Globus pallidus (tissue), 1 donor: Measurements from ENCODE around the gene HMGXB4.
"Not testable (repeated sequence)": the region's sequence is repeated elsewhere in the genome, so short reads cannot be mapped to it uniquely, and the experiment has no call there.

ENCODE experiments used
- DNase-seq: peaks from one replicate; pipeline ENCODE4 v3.0.0-alpha.2; 2015; ENCODE audit warnings: low spot score

HMGXB4 gene, protein sequence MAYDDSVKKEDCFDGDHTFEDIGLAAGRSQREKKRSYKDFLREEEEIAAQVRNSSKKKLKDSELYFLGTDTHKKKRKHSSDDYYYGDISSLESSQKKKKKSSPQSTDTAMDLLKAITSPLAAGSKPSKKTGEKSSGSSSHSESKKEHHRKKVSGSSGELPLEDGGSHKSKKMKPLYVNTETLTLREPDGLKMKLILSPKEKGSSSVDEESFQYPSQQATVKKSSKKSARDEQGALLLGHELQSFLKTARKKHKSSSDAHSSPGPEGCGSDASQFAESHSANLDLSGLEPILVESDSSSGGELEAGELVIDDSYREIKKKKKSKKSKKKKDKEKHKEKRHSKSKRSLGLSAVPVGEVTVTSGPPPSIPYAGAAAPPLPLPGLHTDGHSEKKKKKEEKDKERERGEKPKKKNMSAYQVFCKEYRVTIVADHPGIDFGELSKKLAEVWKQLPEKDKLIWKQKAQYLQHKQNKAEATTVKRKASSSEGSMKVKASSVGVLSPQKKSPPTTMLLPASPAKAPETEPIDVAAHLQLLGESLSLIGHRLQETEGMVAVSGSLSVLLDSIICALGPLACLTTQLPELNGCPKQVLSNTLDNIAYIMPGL

DNA sequence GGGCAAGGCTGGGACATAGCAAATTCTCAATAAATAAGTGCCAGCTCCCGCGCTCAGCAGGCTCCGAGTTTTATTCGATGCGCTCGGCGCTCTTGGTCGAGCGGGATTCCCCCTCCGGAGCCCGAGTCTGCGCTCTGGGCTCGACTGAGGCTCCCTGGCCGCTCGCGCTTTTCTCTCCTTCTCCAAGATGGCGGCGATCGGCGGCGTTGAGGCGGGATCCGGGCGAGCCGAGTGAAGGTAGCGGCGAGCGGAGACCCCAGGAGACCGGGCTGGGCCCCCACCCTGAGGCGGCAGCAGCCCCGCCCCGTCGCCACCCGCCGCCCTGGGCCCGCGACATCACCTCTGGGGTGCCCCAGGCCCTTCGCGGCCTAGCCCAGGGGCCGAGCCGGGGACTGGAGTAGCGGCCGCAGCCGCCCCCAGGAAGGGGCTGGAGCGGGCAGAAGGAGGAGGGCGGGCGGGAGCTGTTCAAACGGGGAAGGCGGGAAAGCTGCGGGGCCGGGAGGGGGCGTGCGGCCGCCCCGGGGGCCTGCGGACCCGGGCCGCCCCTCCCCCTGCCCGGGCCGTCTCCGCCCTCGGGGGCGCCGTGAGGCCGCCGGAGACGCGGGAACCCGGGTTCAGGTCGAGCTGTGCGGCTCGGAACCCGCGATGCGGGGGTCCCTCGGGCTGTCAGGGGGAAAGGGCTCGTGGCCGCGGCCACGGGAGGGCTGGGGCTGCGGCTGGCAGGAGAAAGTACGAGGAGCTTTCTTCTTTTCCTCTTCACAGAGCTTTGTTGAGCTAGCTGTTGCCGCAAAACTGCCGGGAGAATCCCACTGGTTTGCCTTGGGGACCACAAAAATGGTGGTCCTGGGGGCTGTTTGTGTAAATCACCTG lies at the start of gene HMGXB4:
TSS of gene HMGXB4 (plus strand) at position 173 of the 870 bp plus-strand sequence. CDS start 4,898 bp downstream, outside the sequence.
- peak; percentile 85 for DNase-seq

DNA sequence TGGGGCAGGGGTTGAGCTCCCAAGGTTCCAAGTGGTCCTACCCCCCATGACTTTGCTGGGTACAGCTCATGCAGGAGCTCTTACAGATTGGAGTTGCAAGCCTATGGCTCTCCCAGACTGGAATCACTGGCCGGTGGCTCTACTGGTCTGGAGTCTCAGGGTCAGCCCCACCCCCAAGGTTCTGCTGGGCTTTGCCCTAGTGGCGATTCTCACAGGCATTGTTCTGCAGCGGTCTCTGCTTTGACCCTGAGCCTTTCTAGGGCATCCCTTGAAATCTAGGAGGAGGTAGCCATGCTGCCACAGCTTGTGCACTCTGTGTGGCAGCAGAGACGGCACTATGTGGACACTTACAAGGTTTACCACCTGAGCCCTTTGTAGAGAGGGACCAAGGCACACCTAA lies 49.3 kb upstream of the HMGXB4 start:
- DNase-seq, result no peak

DNA sequence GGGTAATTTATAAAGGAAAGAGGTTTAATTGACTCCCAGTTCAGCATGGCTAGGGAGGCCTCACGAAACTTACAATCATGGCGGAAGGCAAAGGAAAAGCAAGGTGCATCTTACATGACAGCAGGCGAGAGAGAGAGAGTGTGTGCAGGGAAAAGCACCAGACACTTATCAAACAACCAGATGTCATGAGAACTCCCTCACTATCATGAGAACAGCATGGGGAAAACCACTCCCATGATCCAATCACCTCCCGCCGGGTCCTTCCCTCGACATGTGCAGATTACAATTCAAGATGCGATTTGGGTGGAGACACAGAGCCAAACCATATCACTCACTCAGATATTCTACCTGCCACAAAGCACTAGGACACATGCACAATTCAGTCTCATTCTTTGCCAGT lies 48.1 kb upstream of the HMGXB4 start:
- DNase-seq, result no peak

DNA sequence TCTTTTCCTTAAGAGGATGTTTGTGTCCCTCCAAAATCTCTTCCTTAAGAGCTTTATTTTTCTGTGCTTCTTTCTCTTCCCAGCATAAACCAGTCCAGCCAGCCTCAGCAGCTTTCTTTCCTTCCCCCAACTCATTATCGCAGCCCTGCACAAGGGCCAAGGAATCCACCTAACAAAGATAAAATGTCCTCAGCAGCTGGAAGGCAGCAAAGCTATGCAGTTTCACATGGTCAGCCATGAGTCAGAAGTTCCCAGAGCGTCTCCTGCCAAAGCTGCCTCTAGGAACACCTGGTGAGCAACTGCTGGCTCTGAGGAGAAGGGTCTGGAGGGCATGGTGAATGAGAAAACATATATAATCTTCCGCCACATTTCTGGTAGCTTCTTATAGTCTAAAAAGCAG lies 45.3 kb upstream of the HMGXB4 start:
- no peak for DNase-seq

DNA sequence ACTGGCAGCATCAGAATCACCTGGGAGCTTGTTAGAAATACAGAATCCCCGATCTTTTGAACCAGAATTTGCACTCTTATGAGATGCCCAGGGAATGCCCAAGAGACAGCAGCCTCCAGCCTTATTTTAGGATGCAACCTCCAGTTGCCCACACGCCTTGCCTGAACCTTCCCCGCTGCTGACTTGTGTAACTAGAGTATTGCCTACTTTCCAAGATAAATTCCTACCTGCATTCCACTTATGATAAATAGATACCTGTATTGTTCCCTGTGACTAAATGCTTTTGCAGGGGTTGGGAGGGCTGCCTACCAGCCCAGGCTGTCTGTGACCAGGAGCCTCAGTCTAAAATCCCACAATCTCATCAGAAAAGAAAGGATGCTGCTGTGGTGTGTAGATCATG lies 44.3 kb upstream of the HMGXB4 start:
- DNase-seq, result no peak

DNA sequence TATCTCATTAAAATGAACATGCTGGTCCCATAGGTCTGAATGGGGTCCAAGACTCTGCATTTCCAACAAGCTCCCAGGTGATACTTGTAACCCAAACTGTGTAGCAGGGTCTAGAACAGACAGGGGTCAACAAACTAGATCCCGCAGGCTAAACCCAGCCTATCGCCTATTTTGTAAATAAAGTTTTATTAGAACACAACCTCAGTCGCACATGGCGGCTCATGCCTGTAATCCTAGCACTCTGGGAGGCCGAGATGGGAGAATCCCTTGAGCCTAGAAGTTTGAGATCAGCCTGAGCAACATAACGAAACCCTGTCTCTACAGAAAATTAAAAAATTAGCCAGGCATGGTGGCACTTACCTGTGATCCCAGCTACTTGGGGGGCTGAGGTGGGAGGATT lies 42.3 kb upstream of the HMGXB4 start:
- no peak for DNase-seq

DNA sequence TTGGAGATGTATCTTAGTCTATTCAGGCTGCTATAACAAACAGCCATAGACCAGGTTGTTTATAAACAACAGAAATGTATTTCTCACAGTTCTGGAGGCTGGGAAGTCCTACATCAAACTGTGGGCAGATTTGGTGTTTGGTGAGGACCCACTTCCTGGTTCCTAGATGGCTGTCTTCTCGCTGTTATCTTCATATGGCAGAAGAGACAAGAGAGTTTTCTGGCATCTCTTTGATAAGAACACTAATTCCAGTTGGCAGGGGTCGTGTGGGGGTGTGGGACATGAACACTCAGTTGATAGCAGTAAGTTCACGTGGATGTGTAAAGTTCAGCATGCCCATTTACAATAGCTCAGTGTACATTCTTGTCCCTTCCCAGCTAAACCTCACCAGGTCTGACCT lies 41.3 kb upstream of the HMGXB4 start:
- DNase-seq, result no peak

DNA sequence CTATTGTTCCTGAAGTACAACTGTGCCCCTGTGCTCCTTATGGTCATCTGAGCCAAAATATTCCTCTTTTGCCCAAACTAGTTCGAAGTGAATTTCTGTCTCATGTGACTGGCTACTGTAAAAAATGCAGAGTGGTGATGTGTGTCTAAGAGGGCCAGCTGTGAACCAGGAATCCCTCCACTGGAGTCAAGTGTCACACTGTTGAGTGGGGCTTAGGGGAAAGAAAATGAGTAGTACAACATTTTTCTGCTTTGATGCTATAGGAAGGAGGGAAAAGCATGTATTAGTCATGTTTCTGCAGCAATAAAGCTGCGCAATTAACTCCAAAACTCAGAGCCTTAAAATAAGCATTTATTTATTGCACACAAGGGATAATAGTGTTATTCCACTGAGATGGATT lies 39.8 kb upstream of the HMGXB4 start:
- DNase-seq, result no peak

DNA sequence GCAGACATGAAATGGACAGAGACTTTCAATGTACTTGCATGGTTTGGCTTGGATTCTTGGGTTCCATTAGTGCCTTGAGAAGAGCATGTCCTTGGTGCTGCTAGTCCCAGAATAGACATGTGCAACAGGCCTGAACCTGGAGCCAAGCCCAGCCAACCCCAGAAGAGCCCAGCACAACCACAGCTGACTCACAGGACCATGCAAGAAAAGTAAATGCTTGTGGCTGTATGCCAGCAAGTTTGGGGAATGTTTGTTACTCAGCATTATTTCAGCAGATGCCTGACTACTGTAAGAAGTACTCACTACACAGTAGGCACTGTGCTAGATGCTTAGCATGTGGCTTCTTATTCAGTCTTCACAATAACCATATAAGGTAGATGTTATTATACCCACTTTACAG lies 39.2 kb upstream of the HMGXB4 start:
- DNase-seq, result no peak

DNA sequence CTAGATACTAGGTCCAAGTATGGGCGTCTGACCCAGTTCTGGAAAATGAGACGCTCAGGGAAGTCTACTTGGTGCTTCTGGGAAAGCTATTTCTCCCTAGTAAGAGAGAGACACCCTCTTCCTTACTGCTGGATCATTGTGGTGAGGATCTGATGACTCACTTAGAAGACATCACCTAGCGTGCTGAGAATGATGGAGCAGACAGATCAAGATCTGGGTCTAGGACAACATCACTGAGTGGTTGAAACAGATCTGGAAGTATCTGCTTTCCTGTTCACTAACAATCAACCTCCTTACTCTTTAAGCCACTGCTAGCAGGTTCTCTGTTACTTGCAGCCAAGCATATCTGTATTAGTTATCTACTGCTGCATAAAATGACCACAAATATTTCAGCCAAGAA lies 38.3 kb upstream of the HMGXB4 start:
- no peak for DNase-seq

DNA sequence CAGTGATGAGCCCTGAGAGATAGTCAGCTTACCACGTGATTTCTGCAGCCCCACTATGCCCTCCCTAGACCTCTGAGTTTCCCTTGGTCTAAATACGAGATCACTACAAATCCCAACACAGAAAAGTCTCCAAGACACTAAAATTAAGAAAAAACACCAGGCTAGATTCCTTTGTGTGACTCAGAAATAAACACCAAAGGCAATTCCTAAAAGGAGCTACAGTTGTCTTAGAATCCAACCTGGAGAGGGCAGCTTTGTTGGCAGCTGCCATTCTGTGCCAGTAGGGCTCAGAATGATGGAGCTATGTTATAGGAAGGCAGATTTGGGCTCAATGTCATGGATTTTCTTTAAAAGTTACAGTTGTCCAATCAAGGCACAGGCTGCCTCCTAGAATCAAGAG lies 37.1 kb upstream of the HMGXB4 start:
- DNase-seq, result no peak

DNA sequence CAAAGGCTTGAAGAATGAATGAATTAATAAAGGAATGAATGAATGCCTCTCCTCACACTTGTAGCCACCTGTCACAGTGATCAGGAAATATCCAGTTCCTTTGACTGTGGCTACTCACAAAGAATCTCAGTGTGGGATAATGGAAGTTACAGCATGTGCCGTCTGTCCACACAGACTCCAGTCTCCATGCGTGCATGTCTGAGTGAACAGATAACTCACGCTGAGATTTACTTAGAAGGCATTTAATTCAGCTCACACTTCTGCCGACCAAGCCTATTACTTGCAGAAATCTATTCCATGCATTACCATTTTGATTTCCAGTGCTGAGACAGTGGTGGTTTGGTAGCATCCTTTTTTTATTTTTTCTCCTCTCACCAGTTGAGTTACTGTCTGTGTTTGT lies 32.3 kb upstream of the HMGXB4 start:
- no peak for DNase-seq

DNA sequence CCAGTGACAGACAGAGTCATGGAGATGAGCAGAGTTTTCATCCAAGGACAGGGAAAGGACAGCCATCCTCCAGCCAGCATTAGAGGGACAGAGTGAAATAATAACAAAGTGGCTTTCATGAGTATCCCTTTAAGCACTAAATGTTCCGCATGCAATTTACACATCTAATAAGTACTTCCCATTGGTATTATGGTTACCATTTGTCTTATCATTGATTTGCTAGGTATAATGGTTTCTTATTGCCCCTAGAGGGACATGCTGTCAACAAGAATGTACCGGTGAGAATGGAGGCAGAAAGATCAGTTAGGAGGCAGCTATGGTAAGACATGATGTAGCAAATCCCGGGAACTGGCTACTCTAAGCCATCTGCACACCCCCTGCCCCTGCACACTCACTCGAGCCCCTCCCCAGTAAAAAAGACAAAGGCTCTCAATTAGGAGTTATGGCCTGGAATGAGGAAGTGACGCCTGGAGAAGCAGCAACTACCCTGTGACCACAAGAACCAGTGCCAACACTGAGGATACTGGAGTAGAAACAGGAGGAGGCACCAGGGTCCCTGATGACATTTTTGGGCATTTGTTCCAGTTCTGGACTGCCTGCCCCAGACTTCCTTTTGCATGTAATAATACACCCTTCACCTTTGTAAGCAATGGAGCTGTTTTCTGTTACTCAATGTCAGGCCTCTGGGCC lies 30.2 kb upstream of the HMGXB4 start:
- DNase-seq, result no peak

DNA sequence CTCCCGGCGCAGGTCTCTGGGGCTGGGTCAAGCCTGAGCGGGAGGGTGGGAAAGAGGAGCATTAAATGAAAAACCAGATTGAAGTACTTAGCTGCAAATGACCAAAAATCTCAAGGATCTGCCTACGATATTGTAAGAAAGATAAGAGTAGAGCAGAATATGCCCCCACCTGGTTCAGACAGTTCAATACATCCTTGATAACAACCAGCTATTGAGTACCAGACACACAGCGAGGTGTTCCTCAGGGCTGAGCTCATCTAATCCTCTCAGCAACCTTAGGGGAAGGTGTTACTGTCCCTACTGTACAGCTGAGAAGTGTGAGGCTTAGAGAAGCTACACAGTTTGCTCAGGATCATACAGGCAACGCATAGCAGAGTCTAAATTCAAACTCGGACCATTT lies 27.4 kb upstream of the HMGXB4 start:
- no peak for DNase-seq

DNA sequence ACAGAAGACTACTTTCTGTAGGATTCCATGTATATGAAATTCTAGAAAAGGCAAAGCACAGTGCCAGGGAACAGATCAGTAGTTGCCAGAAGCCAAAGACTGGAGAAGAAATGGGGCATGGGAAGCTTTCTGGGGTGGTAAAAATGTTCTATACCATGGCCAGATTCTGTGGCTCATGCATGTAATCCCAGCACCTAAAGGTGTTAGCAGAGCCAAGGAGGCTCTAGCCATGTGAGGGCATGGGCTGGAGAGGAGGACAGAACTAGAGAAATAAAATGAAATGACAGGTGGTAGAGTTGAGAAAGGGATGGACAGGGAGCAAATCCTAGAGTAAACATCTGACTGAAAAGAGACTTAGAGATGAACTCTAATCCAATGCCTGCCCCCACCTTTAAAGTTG lies 26.9 kb upstream of the HMGXB4 start:
- no peak for DNase-seq

DNA sequence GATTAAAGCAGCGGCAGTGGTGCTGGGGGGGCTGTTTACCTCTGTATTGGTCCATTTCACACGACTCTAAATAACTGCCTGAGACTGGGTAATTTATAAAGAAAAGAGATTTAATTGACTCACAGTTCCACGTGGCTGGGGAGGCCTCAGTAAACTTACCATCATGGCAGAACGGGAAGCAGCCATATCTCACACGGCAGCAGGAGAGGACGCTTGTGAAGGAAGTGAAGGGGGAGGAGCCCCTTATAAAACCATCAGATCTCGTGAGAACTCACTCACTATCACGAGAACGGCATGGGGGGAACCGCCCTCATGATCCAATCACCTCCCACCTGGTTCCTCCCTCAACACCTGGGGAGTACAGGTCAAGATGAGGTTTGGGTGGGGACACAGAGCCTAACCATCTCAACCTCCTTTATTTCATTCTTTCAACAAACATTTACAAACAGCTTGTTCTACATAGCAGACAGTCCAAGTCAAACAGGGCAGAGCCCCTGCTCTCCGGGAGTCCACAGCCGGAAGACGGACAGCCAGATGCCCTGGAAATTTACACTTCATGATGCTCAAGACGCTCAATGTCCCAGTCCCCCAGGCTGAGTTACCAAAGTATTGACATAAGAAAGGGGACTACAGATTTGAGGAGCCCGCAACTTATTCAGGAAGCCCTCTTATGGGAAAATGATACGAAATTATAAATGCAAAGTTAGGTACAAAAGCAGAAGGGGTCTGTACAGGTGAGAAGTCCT lies 26.3 kb upstream of the HMGXB4 start:
- no peak for DNase-seq

DNA sequence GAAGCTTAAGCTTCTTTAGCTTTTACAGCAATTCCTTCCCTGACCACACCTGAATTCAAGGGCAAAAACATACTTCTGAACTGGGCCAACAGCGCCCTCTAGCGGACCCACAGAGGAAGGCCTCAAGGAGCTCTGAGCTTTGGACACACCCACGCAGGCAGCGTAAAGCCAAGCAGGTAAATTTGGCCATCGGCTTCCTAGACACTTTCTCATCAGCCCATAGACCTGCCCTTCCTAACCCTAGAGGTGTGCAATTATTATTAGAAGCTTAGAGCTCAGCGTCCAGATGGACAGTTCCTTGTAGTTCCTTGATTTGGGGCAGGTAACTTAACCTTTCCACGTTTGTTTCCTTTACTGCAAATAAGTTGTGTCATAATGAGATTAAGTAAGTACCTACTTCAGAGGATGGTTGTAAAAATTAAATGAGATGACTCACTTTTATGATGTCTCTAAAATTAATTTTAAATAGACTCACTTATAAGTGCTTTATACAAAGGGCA lies 25.7 kb upstream of the HMGXB4 start:
- DNase-seq, result peak; percentile 6

DNA sequence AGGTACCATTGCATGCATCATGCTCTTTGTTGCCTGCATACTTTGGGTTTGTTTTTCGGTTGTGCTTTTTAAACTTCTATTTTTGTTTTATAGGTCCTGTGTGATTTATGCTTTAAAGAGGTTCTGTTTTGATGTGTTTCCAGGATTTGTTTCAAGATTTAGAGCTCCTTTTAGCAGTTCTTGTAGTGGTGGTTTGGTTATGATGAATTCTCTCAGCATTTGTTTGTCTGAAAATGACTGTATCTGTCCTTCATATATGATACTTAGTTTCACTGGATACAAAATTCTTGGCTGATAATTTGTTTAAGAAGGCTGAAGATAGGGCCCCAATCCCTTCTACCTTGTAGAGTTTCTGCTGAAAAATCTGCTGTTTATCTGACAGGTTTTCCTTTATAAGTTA lies 18.5 kb upstream of the HMGXB4 start:
- not testable (repeated sequence) for DNase-seq

DNA sequence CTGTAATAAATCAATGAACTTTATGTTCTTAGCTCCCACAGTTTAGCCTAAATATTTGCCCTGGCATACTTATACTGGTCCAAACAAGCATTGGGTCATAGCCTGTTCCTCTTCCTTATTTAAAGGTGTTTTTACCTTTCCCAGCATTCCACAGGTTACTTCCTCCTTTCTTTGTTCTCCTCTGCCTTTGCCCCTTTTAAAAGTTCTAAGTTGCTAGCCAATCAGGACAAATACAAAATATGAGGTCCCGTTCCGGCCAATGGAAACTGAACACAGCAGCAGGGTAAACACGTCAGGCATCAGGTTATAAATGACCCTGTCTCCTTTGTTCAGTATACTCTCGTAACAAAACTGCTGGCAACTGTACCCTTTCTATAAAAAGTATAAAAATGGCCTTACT lies 12.8 kb upstream of the HMGXB4 start:
- not testable (repeated sequence) for DNase-seq

DNA sequence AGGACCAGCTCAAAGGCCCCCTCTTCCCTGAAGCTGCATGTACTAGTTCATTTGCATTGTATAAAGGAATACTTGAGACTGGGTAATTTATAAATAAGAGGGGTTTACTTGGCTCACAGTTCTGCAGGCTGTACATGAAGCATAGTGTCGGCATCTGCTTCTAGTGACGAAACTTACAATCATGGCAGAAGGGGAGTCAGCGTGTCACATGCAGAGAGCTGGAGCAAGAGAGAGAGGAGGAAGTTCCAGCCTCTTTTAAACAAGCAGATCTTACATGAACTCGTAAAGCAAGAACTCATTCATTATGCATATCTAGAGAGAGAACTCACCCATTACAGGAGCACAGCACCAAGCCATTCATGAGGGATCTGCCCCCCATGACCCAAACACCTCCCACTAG lies 7.1 kb upstream of the HMGXB4 start:
- DNase-seq, result no peak

DNA sequence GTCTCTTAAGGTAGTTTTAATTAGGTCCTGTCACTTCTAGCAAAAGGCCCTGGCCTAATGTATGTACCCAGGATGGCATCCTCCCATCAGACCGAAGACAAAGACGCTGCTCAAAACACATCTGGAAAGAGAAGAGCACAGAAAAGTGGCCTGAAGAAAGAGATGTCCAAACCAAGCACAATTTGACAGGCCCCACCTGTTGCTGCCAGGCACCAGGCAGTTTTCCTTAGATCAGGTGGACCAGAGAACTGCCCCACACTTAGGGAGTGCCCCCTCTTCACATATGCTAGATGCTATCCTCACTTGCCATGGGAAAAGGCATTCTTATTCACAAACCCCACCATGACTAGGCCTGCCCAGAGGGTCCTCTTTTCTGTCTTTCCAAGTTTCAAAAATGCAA lies 3.3 kb upstream of the HMGXB4 start:
- no peak for DNase-seq

DNA sequence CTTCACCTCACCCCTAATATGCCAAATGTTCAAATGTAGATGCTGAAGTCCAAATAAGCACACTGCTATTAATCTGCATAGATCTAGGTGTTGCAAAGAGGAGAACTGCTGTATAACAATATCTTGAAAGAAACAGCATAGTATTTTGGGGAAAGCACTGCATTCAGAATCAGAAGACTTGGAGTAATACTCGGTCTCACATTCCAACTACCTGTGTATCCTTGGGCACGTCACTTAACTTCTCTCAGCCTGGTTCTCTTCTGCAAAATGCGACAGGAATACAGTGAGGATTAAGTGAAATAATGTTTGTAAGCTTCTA lies 332 bp upstream of the HMGXB4 start:
- no peak for DNase-seq
